Nephron (organoid): Measurements from ENCODE around the gene ATP6V1G3.

Source experiments
- H3K27ac Mint-ChIP-seq, 3 experiments: 2 replicates each; pipeline ENCODE4 v1.8.0; 2020; ENCODE audit warnings: mixed read lengths in 3 of 3, mild to moderate bottlenecking in 2 of 3, moderate library complexity in 1 of 3
- H3K27me3 Mint-ChIP-seq: 2 replicates; pipeline ENCODE4 v1.8.0; 2021; ENCODE audit warnings: low read depth, mild to moderate bottlenecking, moderate library complexity, mixed read lengths
- H3K36me3 Mint-ChIP-seq: 2 replicates; pipeline ENCODE4 v1.8.0; 2020; ENCODE audit warnings: low read depth, mixed read lengths
- H3K4me1 Mint-ChIP-seq: 2 replicates; pipeline ENCODE4 v1.8.0; 2020; ENCODE audit warnings: mixed read lengths
- H3K4me3 Mint-ChIP-seq, 3 experiments: 2 replicates each; pipeline ENCODE4 v1.8.0; 2020; ENCODE audit warnings: mild to moderate bottlenecking in 3 of 3, mixed read lengths in 3 of 3, moderate library complexity in 2 of 3
- H3K9me3 Mint-ChIP-seq: 2 replicates; pipeline ENCODE4 v1.8.0; 2020; ENCODE audit warnings: mixed read lengths
- CTCF ChIP-seq, 3 experiments: fragments of 200-600 bp; sonication (generic); IDR thresholded peaks; one replicate each; pipeline ENCODE4 v1.5.0; 2021; ENCODE audit warnings: antibody characterized with exemption in 3 of 3; ENCODE audit not compliant: unreplicated experiment in 3 of 3

ATP6V1G3 gene

GRCh38 chr1:198538579-198539364 is 1.7 kb downstream of the ATP6V1G3 start:
- H3K27me3 Mint-ChIP-seq, result no peaks in the 10 kb centered on the region
- H3K36me3 Mint-ChIP-seq, result no peaks in the 10 kb centered on the region
- H3K4me1 Mint-ChIP-seq, result peaks cover 12% of the 10 kb centered on the region
- H3K27ac Mint-ChIP-seq, result no peak overlapping the region
- no peak overlapping the region for H3K4me3 Mint-ChIP-seq
- TF ChIP-seq CTCF (IDR thresholded peaks at IDR 0.05; ENCODE audit: unreplicated experiment in 3 of 3), result no peak
- H3K9me3 Mint-ChIP-seq, result no peaks in the 10 kb centered on the region

GRCh38 chr1:198535631-198536030 is 4.8 kb downstream of the ATP6V1G3 start:
- Mint-ChIP-seq H3K36me3 (no peaks in the 10 kb centered on the region), H3K4me3 (peak overlapping the region in 1 of 3 experiments; percentile 28), H3K27me3 (no peaks in the 10 kb centered on the region)

GRCh38 chr1:198534548-198535418 is 5.7 kb downstream of the ATP6V1G3 start:
- H3K27me3 Mint-ChIP-seq, result no peaks in the 10 kb centered on the region
- peaks cover 43% of the 10 kb centered on the region for H3K4me1 Mint-ChIP-seq
- no peaks in the 10 kb centered on the region for H3K9me3 Mint-ChIP-seq
- TF ChIP-seq CTCF (IDR thresholded peaks at IDR 0.05; ENCODE audit: unreplicated experiment in 3 of 3), result no peak
- H3K36me3 Mint-ChIP-seq, result no peaks in the 10 kb centered on the region
- H3K27ac Mint-ChIP-seq, result no peak overlapping the region
- H3K4me3 Mint-ChIP-seq, result no peak overlapping the region

More at GRCh38 chr1:198535631-198536030, 4.8 kb downstream of the ATP6V1G3 start:
- Mint-ChIP-seq H3K4me1 (peaks cover 34% of the 10 kb centered on the region), H3K9me3 (no peaks in the 10 kb centered on the region), H3K27ac (no peak overlapping the region)
- no peak for TF ChIP-seq CTCF (IDR thresholded peaks at IDR 0.05; ENCODE audit: unreplicated experiment in 3 of 3)

- Mint-ChIP-seq H3K27ac (peak overlapping the region in 2 of 3 experiments; percentile 37 to 76), H3K4me1 (peaks cover 55% of the 10 kb centered on the region), H3K27me3 (no peaks in the 10 kb centered on the region), H3K9me3 (no peaks in the 10 kb centered on the region), H3K36me3 (no peaks in the 10 kb centered on the region), H3K4me3 (peak overlapping the region in 1 of 3 experiments; percentile 6)
- no peak for TF ChIP-seq CTCF (IDR thresholded peaks at IDR 0.05; ENCODE audit: unreplicated experiment in 3 of 3)
Observed at GRCh38 chr1:198531891-198532290, 8.6 kb downstream of the ATP6V1G3 start.

GRCh38 chr1:198530953-198531352 is 9.5 kb downstream of the ATP6V1G3 start:
- no peaks in the 10 kb centered on the region for H3K27me3 Mint-ChIP-seq
- no peaks in the 10 kb centered on the region for H3K9me3 Mint-ChIP-seq
- no peaks in the 10 kb centered on the region for H3K36me3 Mint-ChIP-seq
- H3K27ac Mint-ChIP-seq, result peak overlapping the region; percentile 37 to 65 (median 57)
- H3K4me3 Mint-ChIP-seq, result no peak overlapping the region
- TF ChIP-seq CTCF (IDR thresholded peaks at IDR 0.05; ENCODE audit: unreplicated experiment in 3 of 3), result no peak
- H3K4me1 Mint-ChIP-seq, result peaks cover 55% of the 10 kb centered on the region
